HuH-7 (cell line): Measurements from ENCODE around the gene CUEDC1.

Experiments
- DNase-seq: peaks from one replicate; pipeline ENCODE4 v3.0.0; 2011; ENCODE audit warnings: low spot score

The CUEDC1 gene

GRCh38 chr17:57895382-57896060 lies 59.7 kb downstream of the CUEDC1 start:
- DNase-seq: no peak

GRCh38 chr17:57894848-57895247 lies 60.4 kb downstream of the CUEDC1 start:
- DNase-seq: no peak

GRCh38 chr17:57892820-57893595 lies 62.2 kb downstream of the CUEDC1 start:
- peak; percentile 95 for DNase-seq

GRCh38 chr17:57892146-57892819 lies 62.9 kb downstream of the CUEDC1 start:
- DNase-seq: peak; percentile 95

GRCh38 chr17:57890857-57891232 lies 64.4 kb downstream of the CUEDC1 start:
- DNase-seq: no peak

GRCh38 chr17:57889892-57890856 lies 65.0 kb downstream of the CUEDC1 start:
- DNase-seq: no peak

GRCh38 chr17:57889252-57889651 lies 66.0 kb downstream of the CUEDC1 start:
- no peak for DNase-seq

- no peak for DNase-seq
These were observed 66.6 kb downstream of the CUEDC1 start for GRCh38 chr17:57888311-57889216.

- no peak for DNase-seq
These were observed 68.1 kb downstream of the CUEDC1 start for GRCh38 chr17:57887161-57887560.

GRCh38 chr17:57886020-57886419 lies 69.2 kb downstream of the CUEDC1 start:
- no peak for DNase-seq

GRCh38 chr17:57885148-57885915 lies 69.9 kb downstream of the CUEDC1 start:
- no peak for DNase-seq

- DNase-seq: no peak
These were observed 73.3 kb downstream of the CUEDC1 start for GRCh38 chr17:57881783-57882351.

GRCh38 chr17:57881143-57881542 lies 74.1 kb downstream of the CUEDC1 start:
- DNase-seq: no peak

GRCh38 chr17:57880086-57880456 lies 75.1 kb downstream of the CUEDC1 start:
- DNase-seq: no peak

- DNase-seq: no peak
These were observed 75.7 kb downstream of the CUEDC1 start for GRCh38 chr17:57879437-57880085.

- no peak for DNase-seq
These were observed 77.3 kb downstream of the CUEDC1 start for GRCh38 chr17:57877803-57878377.

GRCh38 chr17:57876866-57877237 lies 78.4 kb downstream of the CUEDC1 start:
- no peak for DNase-seq

- DNase-seq: no peak
These were observed 79.0 kb downstream of the CUEDC1 start for GRCh38 chr17:57876023-57876865.
